NB4 (cell line): ENCODE measurements around the gene NCR2.

Experiments used
- DNase-seq: peaks from one replicate; pipeline ENCODE4 v3.0.0; 2010; ENCODE audit warnings: low read depth
- H3K4me3 ChIP-seq: one replicate; pipeline ENCODE4 v1.5.1; 2011; ENCODE audit warnings: mild to moderate bottlenecking, low read depth, low read length, moderate library complexity
- MYC ChIP-seq: IDR thresholded peaks from 2 replicates; pipeline ENCODE4 v1.6.1; 2011; ENCODE audit warnings: low read depth, low read length
- POLR2A ChIP-seq: IDR thresholded peaks from 2 replicates; pipeline ENCODE4 v1.6.1; 2011; ENCODE audit warnings: mild to moderate bottlenecking; ENCODE audit not compliant: insufficient read length; ENCODE audit errors: extremely low read depth
- TF ChIP-seq, protein P1 (sequence below): IDR thresholded peaks from one replicate; pipeline ENCODE4 v1.5.1; 2012; ENCODE audit warnings: low read depth, low read length
- TF ChIP-seq, protein P2 (sequence below): IDR thresholded peaks from 2 replicates; pipeline ENCODE4 v1.6.1; 2011; ENCODE audit warnings: low read depth, low read length

The NCR2 gene

DNA sequence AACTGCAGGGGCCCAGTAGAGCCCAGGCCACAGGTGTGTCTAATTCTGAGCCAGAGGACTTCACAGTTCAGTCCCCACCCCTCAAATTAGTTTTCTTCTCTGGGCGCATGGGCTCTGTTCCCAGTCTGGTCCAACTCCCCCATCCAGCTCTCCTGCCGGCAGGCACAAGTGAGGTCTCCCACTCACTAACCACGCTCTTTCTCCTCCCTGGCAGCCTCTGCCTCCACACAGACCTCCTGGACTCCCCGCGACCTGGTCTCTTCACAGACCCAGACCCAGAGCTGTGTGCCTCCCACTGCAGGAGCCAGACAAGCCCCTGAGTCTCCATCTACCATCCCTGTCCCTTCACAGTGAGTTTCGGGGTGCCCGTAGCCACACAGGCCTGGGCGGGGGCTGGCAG, 6.2 kb downstream of the NCR2 start:
- TF ChIP-seq, protein P1, sequence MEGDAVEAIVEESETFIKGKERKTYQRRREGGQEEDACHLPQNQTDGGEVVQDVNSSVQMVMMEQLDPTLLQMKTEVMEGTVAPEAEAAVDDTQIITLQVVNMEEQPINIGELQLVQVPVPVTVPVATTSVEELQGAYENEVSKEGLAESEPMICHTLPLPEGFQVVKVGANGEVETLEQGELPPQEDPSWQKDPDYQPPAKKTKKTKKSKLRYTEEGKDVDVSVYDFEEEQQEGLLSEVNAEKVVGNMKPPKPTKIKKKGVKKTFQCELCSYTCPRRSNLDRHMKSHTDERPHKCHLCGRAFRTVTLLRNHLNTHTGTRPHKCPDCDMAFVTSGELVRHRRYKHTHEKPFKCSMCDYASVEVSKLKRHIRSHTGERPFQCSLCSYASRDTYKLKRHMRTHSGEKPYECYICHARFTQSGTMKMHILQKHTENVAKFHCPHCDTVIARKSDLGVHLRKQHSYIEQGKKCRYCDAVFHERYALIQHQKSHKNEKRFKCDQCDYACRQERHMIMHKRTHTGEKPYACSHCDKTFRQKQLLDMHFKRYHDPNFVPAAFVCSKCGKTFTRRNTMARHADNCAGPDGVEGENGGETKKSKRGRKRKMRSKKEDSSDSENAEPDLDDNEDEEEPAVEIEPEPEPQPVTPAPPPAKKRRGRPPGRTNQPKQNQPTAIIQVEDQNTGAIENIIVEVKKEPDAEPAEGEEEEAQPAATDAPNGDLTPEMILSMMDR: no peak
- TF ChIP-seq, protein P2, sequence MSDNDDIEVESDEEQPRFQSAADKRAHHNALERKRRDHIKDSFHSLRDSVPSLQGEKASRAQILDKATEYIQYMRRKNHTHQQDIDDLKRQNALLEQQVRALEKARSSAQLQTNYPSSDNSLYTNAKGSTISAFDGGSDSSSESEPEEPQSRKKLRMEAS: no peak
- no peak for TF ChIP-seq MYC
- TF ChIP-seq POLR2A: no peak
- no peak for DNase-seq
- H3K4me3 ChIP-seq: no peak overlapping the region

DNA sequence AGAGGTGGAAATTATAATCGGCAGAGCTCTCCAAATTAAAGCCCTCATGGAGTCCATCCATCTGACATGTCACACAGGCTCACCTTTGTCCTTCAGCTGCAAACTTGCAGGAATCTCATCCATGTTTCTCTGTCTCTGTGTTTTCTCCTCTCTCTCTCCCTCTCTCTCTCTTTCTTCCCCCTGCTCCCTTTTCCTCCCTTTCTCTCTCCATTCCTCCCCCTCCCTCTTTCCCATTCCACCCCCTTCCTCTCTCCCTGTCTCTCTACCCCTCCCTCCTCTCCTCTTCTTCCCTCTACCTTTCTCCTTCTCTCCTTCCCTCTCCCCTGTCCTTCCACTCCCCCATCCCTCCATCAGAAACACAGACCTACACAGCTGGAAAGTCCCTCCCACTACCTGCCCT, 6.8 kb downstream of the NCR2 start:
- DNase-seq: no peak
- no peak overlapping the region for H3K4me3 ChIP-seq
- TF ChIP-seq, protein P1: no peak
- no peak for TF ChIP-seq MYC
- TF ChIP-seq, protein P2: no peak
- TF ChIP-seq POLR2A: no peak

DNA sequence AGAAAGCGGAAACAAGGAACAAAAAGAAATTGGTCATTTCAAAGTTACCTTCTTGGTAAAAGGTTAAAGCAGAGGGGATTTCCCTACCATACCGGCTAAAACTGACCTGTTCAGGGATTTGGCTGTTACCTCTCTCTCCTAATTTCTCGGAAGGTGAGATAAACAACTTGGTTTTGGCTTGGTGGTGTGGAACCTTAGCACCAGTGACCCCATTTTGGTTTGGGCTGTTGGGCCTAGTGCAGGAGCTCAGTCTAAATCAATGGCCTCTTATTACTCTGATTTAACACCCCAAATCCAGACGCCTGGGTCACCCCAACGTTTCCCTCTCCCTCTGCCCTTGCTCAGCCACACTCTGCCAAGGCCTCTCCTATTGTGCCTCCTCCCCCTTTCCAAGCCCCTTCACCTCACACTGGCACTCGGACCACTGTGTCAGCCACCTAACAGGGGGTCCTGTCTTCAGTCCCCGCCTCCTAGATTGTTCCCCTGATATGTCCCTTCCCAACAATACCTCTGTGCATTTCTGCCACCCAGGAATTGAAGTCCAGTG, 8.3 kb downstream of the NCR2 start:
- no peak for DNase-seq
- no peak overlapping the region for H3K4me3 ChIP-seq
- TF ChIP-seq, protein P1: no peak
- TF ChIP-seq POLR2A (no peak), MYC (no peak)
- TF ChIP-seq, protein P2: no peak

DNA sequence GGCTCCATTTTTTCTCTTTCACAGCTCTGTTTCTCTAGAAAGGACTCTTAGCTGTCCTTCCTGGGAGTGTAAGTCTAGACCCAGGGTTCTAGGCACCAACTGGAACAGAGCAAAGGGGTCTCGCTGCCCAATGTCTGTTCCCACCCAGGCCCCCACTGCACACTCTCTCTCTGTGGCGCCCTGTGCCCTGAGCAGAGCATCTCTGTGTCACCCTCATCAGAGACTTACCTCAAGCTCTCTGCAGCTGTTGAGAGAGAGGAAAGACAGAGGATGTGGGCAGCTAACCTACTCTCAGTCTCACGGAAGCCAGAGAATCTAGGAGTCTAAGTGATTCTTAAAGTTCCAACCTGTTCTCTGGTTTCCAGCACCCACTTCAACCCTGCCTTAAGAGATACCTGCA, 9.5 kb downstream of the NCR2 start:
- TF ChIP-seq, protein P2: no peak
- TF ChIP-seq POLR2A: no peak
- TF ChIP-seq, protein P1: no peak
- TF ChIP-seq MYC: no peak
- DNase-seq: no peak
- H3K4me3 ChIP-seq: no peak overlapping the region

DNA sequence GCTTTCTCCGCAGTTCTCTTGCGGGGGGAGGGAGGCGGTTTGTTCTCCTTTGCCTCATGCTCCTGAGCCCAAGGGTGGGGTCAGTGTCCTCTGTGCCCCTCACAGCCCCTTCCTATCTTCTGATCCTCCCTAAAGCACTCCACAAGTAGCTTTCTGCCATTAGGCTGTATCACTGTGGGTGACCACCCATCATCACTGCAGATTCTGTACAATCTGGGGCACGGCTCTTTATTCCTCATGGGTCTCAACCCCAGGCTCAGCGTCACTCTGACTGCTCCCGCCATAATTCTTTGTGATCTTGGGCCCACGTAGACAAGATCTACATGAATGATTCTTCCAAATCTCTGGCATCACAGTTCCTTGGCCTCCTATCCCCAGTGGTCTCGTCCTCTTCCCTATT, 10.5 kb downstream of the NCR2 start:
- TF ChIP-seq, protein P1: no peak
- TF ChIP-seq POLR2A (no peak), MYC (no peak)
- TF ChIP-seq, protein P2: no peak
- no peak overlapping the region for H3K4me3 ChIP-seq
- no peak for DNase-seq
